HEK293 (cell line): Measurements from ENCODE around the gene CPXM1.

ENCODE experiments used
- CTCF ChIA-PET: fragments of 350-600 bp; formaldehyde crosslinking; extraction: SDS; loops from one replicate; lab custom pipeline; 2021; ENCODE audit warnings: antibody characterized with exemption; lab: Yijun Ruan, JAX
- POLR2A ChIA-PET: fragments of 300-600 bp; formaldehyde crosslinking; extraction: SDS; loops from one replicate; lab custom pipeline; 2020; ENCODE audit warnings: antibody characterized with exemption, inconsistent platforms; lab: Yijun Ruan, JAX
- H3K27ac ChIP-seq: fragments of 200-500 bp; sonication (Bioruptor generic); 2 replicates; pipeline ENCODE4 v1.5.1; 2014; ENCODE audit warnings: low read depth, low read length, control low read depth, inconsistent platforms; ENCODE audit errors: extremely low read depth
- H3K36me3 ChIP-seq, 2 experiments: fragments of 200-500 bp in 1 of 2; sonication (Bioruptor generic) in 1 of 2; 1 replicate in 1 of 2; 2 replicates in 1 of 2; pipeline ENCODE4 v1.5.1; 2014 to 2017; ENCODE audit warnings: inconsistent platforms in 2 of 2, low read length in 2 of 2; ENCODE audit not compliant: control insufficient read depth in 2 of 2, insufficient read depth in 1 of 2
- H3K4me1 ChIP-seq: fragments of 200-500 bp; sonication (Bioruptor generic); 2 replicates; pipeline ENCODE4 v1.5.1; 2014; ENCODE audit warnings: mild to moderate bottlenecking, low read length, inconsistent platforms; ENCODE audit not compliant: control insufficient read depth, insufficient read depth
- H3K4me3 ChIP-seq: 2 replicates; pipeline ENCODE4 v1.5.1; 2011; ENCODE audit warnings: low read depth, mild to moderate bottlenecking, control low read depth, low read length, moderate library complexity
- H3K9me3 ChIP-seq: fragments of 200-500 bp; sonication (Bioruptor generic); 2 replicates; pipeline ENCODE4 v1.5.1; 2014; ENCODE audit warnings: low read depth, low read length, inconsistent platforms; ENCODE audit not compliant: control insufficient read depth, insufficient read depth
- GLI4 ChIP-seq: fragments of 450-650 bp; formaldehyde crosslinking; IDR thresholded peaks from 2 replicates; pipeline ENCODE4 v1.5.1; 2016; ENCODE audit warnings: missing biosample characterization, missing genetic modification characterization
- HOXD13 ChIP-seq: sonication (generic); formaldehyde crosslinking; IDR thresholded peaks from 2 replicates; pipeline ENCODE4 v1.8.0; 2022; ENCODE audit warnings: missing genetic modification reagents, borderline replicate concordance
- KLF1 ChIP-seq: fragments of 450-650 bp; formaldehyde crosslinking; IDR thresholded peaks from 2 replicates; pipeline ENCODE4 v1.5.1; 2016; ENCODE audit warnings: missing biosample characterization, missing genetic modification characterization
- KLF8 ChIP-seq: fragments of 450-650 bp; formaldehyde crosslinking; IDR thresholded peaks from 2 replicates; pipeline ENCODE4 v1.5.1; 2016; ENCODE audit warnings: missing biosample characterization, missing genetic modification characterization
- SP7 ChIP-seq: fragments of 450-650 bp; formaldehyde crosslinking; IDR thresholded peaks from 2 replicates; pipeline ENCODE4 v1.5.1; 2016; ENCODE audit warnings: missing biosample characterization, missing genetic modification characterization
- ZEB2 ChIP-seq: fragments of 450-650 bp; formaldehyde crosslinking; IDR thresholded peaks from 2 replicates; pipeline ENCODE4 v1.5.1; 2016; ENCODE audit warnings: missing biosample characterization, missing genetic modification characterization
- ZFHX2 ChIP-seq: fragments of 450-650 bp; formaldehyde crosslinking; conservative IDR thresholded peaks from 2 replicates; pipeline ENCODE4 v1.5.1; 2016; ENCODE audit warnings: missing biosample characterization, missing genetic modification characterization
- ZNF138 ChIP-seq: fragments of 450-650 bp; formaldehyde crosslinking; IDR thresholded peaks from 2 replicates; pipeline ENCODE4 v1.5.1; 2016; ENCODE audit warnings: missing biosample characterization, missing genetic modification characterization, borderline replicate concordance
- ZNF558 ChIP-seq: fragments of 450-650 bp; formaldehyde crosslinking; IDR thresholded peaks from 2 replicates; pipeline ENCODE4 v1.5.1; 2016; ENCODE audit warnings: missing biosample characterization, missing genetic modification characterization
- TF ChIP-seq, protein P1 (sequence below): fragments of 450-650 bp; formaldehyde crosslinking; IDR thresholded peaks from 2 replicates; pipeline ENCODE4 v1.5.1; 2016; ENCODE audit warnings: missing biosample characterization, missing genetic modification characterization
- TF ChIP-seq, protein P2 (sequence below): fragments of 450-650 bp; formaldehyde crosslinking; IDR thresholded peaks from 2 replicates; pipeline ENCODE4 v1.5.1; 2016; ENCODE audit warnings: missing biosample characterization, missing genetic modification characterization
- TF ChIP-seq, protein P3 (sequence below): fragments of 450-650 bp; formaldehyde crosslinking; IDR thresholded peaks from 2 replicates; pipeline ENCODE4 v1.5.1; 2017; ENCODE audit warnings: missing biosample characterization, missing genetic modification characterization

The CPXM1 gene

DNA sequence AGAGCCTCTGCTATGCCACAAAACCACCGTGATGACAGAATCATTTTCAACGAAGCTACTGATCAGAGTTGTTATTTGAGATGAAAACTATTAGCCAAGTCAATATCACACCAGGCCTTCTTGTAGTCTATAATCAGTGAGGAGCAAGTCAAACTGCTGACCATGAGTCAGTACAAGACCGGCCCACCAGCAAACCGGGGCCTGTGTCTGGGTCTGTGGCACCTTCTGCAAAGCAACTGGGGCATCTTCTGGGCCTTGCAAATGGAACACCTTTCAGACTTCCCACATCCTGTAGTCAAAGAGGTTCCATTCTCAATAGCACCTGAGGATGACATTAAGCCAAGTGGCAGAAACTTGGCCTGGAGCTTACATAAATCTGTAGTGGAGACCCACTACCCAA is 38.5 kb downstream of the CPXM1 start:
- TF ChIP-seq HOXD13 = no peak
- TF ChIP-seq SP7 (tag by site-specific recombination) = peak; percentile 80
- no peak for TF ChIP-seq ZNF138
- no peak for TF ChIP-seq ZNF558
- TF ChIP-seq KLF8 (tag by site-specific recombination) = no peak
- CTCF ChIA-PET = interaction anchor here (0.6 to 3.6 kb wide), 10 partner anchors 9 to 334 kb away, joined by 3 to 38 read pairs (median 3); no protein-coding TSS in a partner anchor
- POLR2A ChIA-PET = no interaction called here
- H3K4me3 ChIP-seq = no peak overlapping the region
- no peaks in the 10 kb centered on the region for H3K9me3 ChIP-seq
- H3K4me1 ChIP-seq = no peaks in the 10 kb centered on the region
- H3K36me3 ChIP-seq = no peaks in the 10 kb centered on the region
- no peak overlapping the region for H3K27ac ChIP-seq

- ChIA-PET CTCF (interaction anchor here (1.1 to 9.8 kb wide), 3 partner anchors 8 to 90 kb away, joined by 3 to 159 read pairs (median 38); no protein-coding TSS in a partner anchor), POLR2A (no interaction called here)
- no peaks in the 10 kb centered on the region for H3K4me1 ChIP-seq
- no peak overlapping the region for H3K27ac ChIP-seq
- TF ChIP-seq ZFHX2 (tag by site-specific recombination) (0 out of 2 replicates have a peak, but pooled peaks have one; percentile 16), GLI4 (tag by site-specific recombination) (no peak), ZEB2 (tag by site-specific recombination) (no peak)
- TF ChIP-seq, protein P1, sequence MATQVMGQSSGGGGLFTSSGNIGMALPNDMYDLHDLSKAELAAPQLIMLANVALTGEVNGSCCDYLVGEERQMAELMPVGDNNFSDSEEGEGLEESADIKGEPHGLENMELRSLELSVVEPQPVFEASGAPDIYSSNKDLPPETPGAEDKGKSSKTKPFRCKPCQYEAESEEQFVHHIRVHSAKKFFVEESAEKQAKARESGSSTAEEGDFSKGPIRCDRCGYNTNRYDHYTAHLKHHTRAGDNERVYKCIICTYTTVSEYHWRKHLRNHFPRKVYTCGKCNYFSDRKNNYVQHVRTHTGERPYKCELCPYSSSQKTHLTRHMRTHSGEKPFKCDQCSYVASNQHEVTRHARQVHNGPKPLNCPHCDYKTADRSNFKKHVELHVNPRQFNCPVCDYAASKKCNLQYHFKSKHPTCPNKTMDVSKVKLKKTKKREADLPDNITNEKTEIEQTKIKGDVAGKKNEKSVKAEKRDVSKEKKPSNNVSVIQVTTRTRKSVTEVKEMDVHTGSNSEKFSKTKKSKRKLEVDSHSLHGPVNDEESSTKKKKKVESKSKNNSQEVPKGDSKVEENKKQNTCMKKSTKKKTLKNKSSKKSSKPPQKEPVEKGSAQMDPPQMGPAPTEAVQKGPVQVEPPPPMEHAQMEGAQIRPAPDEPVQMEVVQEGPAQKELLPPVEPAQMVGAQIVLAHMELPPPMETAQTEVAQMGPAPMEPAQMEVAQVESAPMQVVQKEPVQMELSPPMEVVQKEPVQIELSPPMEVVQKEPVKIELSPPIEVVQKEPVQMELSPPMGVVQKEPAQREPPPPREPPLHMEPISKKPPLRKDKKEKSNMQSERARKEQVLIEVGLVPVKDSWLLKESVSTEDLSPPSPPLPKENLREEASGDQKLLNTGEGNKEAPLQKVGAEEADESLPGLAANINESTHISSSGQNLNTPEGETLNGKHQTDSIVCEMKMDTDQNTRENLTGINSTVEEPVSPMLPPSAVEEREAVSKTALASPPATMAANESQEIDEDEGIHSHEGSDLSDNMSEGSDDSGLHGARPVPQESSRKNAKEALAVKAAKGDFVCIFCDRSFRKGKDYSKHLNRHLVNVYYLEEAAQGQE = no peak
- TF ChIP-seq, protein P2, sequence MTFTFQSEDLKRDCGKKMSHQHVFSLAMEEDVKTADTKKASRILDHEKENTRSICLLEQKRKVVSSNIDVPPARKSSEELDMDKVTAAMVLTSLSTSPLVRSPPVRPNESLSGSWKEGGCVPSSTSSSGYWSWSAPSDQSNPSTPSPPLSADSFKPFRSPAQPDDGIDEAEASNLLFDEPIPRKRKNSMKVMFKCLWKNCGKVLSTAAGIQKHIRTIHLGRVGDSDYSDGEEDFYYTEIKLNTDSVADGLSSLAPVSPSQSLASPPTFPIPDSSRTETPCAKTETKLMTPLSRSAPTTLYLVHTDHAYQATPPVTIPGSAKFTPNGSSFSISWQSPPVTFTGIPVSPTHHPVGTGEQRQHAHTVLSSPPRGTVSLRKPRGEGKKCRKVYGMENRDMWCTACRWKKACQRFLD (tag by site-specific recombination) = no peak
- no peak overlapping the region for H3K4me3 ChIP-seq
- no peaks in the 10 kb centered on the region for H3K36me3 ChIP-seq
- no peaks in the 10 kb centered on the region for H3K9me3 ChIP-seq
Measured at GRCh38 chr20:2760952-2761305, 39.5 kb downstream of the CPXM1 start.

- Histone ChIP-seq H3K36me3 (no peaks in the 10 kb centered on the region), H3K9me3 (no peaks in the 10 kb centered on the region), H3K4me3 (no peak overlapping the region), H3K4me1 (no peaks in the 10 kb centered on the region), H3K27ac (no peak overlapping the region)
- ChIA-PET CTCF (interaction anchor here (1.0 to 9.8 kb wide), 2 partner anchors 19 to 91 kb away, joined by 3 to 159 read pairs; no protein-coding TSS in a partner anchor), POLR2A (no interaction called here)
- TF ChIP-seq KLF1 = peak; percentile 10; the same call in 1 of the 2 replicates
- TF ChIP-seq, protein P3, sequence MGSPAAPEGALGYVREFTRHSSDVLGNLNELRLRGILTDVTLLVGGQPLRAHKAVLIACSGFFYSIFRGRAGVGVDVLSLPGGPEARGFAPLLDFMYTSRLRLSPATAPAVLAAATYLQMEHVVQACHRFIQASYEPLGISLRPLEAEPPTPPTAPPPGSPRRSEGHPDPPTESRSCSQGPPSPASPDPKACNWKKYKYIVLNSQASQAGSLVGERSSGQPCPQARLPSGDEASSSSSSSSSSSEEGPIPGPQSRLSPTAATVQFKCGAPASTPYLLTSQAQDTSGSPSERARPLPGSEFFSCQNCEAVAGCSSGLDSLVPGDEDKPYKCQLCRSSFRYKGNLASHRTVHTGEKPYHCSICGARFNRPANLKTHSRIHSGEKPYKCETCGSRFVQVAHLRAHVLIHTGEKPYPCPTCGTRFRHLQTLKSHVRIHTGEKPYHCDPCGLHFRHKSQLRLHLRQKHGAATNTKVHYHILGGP (tag by site-specific recombination) = no peak
Measured at GRCh38 chr20:2760297-2760951, 40.0 kb downstream of the CPXM1 start.
